ENCODE results near the gene EEF2. TPM values are rescaled to one million over a fixed set of nuclear protein-coding genes. Genes with fewer than 3 reads are reported as not detected.
"Not testable (repeated sequence)": the region's sequence is repeated elsewhere in the genome, so short reads cannot be mapped to it uniquely, and the experiment has no call there.

The EEF2 gene
- total RNA-seq, 3 donors from 2014 or later = 1,628 to 2,598 (median 1,993) TPM

GRCh38 chr19:3970313-3970807 lies 14.9 kb downstream of the EEF2 start:
- H3K9me3 ChIP-seq = no peaks in the 10 kb centered on the region
- DNase-seq (ENCODE audit: low spot score in 2 of 2) = no peak
- H3K27ac ChIP-seq = peak overlapping the region; percentile 91 to 99
- intact Hi-C loops (cut with DNase I; ENCODE audit: low total_unique reads) = no loop called here
- TF ChIP-seq POLR2A (IDR thresholded peaks at IDR 0.05) (no peak), POLR2AphosphoS5 (IDR thresholded peaks at IDR 0.05) (no peak)
- TF ChIP-seq, protein P1, sequence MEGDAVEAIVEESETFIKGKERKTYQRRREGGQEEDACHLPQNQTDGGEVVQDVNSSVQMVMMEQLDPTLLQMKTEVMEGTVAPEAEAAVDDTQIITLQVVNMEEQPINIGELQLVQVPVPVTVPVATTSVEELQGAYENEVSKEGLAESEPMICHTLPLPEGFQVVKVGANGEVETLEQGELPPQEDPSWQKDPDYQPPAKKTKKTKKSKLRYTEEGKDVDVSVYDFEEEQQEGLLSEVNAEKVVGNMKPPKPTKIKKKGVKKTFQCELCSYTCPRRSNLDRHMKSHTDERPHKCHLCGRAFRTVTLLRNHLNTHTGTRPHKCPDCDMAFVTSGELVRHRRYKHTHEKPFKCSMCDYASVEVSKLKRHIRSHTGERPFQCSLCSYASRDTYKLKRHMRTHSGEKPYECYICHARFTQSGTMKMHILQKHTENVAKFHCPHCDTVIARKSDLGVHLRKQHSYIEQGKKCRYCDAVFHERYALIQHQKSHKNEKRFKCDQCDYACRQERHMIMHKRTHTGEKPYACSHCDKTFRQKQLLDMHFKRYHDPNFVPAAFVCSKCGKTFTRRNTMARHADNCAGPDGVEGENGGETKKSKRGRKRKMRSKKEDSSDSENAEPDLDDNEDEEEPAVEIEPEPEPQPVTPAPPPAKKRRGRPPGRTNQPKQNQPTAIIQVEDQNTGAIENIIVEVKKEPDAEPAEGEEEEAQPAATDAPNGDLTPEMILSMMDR (IDR thresholded peaks at IDR 0.05) = no peak
- peaks cover 6 to 18% of the 10 kb centered on the region in 2 donors for H3K4me1 ChIP-seq
- peak overlapping the region; percentile 82 to 99 (median 96) for H3K4me3 ChIP-seq
- no peaks in the 10 kb centered on the region for H3K27me3 ChIP-seq
- no peaks in the 10 kb centered on the region for H3K36me3 ChIP-seq

DNA sequence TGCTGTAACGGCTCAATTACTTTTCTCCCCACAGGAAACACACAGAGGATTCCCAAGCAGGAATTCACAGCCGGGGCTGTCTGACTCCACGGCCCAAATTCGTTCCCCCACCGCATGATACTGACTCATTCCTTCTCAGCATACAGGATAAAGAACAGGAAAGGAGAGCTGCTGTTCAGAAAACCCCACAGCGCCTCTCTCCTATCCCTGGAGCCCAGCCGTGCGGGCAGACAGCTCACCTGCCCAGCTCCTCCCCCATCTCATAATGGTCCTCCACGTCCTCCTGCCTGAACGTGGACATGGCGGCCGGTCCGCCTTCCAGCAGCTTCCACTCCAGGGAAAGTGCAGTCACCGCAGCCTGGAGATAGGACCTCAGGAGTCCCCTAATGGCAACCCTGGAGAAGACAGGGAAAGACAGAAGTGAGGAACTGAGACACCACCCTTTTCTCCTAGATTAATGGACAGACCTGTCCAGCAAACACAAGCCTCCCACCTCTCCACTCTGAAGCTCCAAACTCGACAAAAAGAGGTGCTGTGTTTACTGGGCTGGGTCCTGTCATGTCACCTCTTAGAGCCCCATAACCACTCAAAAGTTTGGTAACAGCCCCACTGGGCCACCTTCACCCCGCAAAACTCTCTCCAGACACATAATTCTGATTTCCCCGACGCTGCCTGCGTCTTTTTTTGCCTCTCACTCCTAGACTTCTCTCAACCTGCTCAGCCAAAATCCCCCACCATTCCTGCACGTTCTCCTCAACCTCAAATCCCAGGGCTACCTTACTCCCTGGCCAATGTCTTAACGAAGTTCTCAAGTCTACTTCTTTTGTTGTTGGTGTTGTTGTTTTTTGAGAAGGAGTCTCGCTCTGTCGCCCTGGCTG lies 15.6 kb downstream of the EEF2 start:
- peak in 1 of 2 donors; percentile 76 for DNase-seq (ENCODE audit: low spot score in 2 of 2)
- intact Hi-C loops (cut with DNase I; ENCODE audit: low total_unique reads) = no loop called here
- Histone ChIP-seq H3K36me3 (no peaks in the 10 kb centered on the region), H3K9me3 (no peaks in the 10 kb centered on the region), H3K27me3 (no peaks in the 10 kb centered on the region), H3K27ac (peak overlapping the region; percentile 91 to 99), H3K4me1 (peaks cover 6 to 18% of the 10 kb centered on the region in 2 donors), H3K4me3 (peak overlapping the region; percentile 82 to 99 (median 96))
- TF ChIP-seq POLR2AphosphoS5 (IDR thresholded peaks at IDR 0.05) = peak in 2 of 3 donors; percentile 7 to 36
- TF ChIP-seq, protein P1 (IDR thresholded peaks at IDR 0.05) = peak in 1 of 3 donors; percentile 19
- no peak for TF ChIP-seq POLR2A (IDR thresholded peaks at IDR 0.05)

GRCh38 chr19:3968556-3969434 lies 16.5 kb downstream of the EEF2 start:
- TF ChIP-seq POLR2AphosphoS5 (IDR thresholded peaks at IDR 0.05) = peak in 2 of 3 donors; percentile 74 to 85
- TF ChIP-seq, protein P1 (IDR thresholded peaks at IDR 0.05) = no peak
- H3K27ac ChIP-seq = peak overlapping the region; percentile 91 to 99
- peak overlapping the region; percentile 82 to 99 (median 96) for H3K4me3 ChIP-seq
- peaks cover 6 to 18% of the 10 kb centered on the region in 2 donors for H3K4me1 ChIP-seq
- H3K36me3 ChIP-seq = no peaks in the 10 kb centered on the region
- no peaks in the 10 kb centered on the region for H3K9me3 ChIP-seq
- intact Hi-C loops (cut with DNase I; ENCODE audit: low total_unique reads) = no loop called here
- H3K27me3 ChIP-seq = no peaks in the 10 kb centered on the region
- DNase-seq (ENCODE audit: low spot score in 2 of 2) = peak; percentile 88 to 97

- Histone ChIP-seq H3K4me1 (peaks cover 6 to 18% of the 10 kb centered on the region in 2 donors), H3K4me3 (peak overlapping the region in 1 of 3 donors; percentile 82), H3K27ac (peak overlapping the region; percentile 91 to 99)
- intact Hi-C loops (cut with DNase I; ENCODE audit: low total_unique reads); H3K27me3 ChIP-seq; H3K9me3 ChIP-seq; H3K36me3 ChIP-seq; DNase-seq (ENCODE audit: low spot score in 2 of 2): not testable (repeated sequence)
Measured at GRCh38 chr19:3967983-3968382, 17.3 kb downstream of the EEF2 start.
